Measurements from ENCODE around the gene KIF26B. TPM values are rescaled to one million over a fixed set of nuclear protein-coding genes. Genes with fewer than 3 reads are reported as not detected.

The KIF26B gene
- total and polyA plus RNA-seq, 10 of the 15 experiments (the other 5 are each of a cell fraction or from before 2014, with no cell fraction given) = 0.35 to 11.6 (median 2.2) TPM

- H4K20me1 ChIP-seq (ENCODE audit: control insufficient read depth, insufficient read depth) = no peaks in the 10 kb centered on the region
- H3K9ac ChIP-seq (ENCODE audit: control insufficient read depth, insufficient read depth, low read length) = no peak overlapping the region
- CTCF ChIA-PET = no interaction called here
- peaks cover 0 to 3% of the 10 kb centered on the region in 2 experiments; a peak in 2 of 4 replicates for H3K27me3 ChIP-seq (replicated peaks in 1 of 2; ENCODE audit: control insufficient read depth in 2 of 2, insufficient read depth in 2 of 2, low read length in 1 of 2)
- DNase-seq (ENCODE audit: low read depth, low spot score) (no peak), FAIRE-seq (no peak), ATAC-seq (no peak)
- BruUV-seq (replicated peaks) = no TSS peak
- H3K79me2 ChIP-seq (ENCODE audit: control insufficient read depth, insufficient read depth, low read length) = no peaks in the 10 kb centered on the region
- H3K27ac ChIP-seq (ENCODE audit: control insufficient read depth, insufficient read depth) = no peak overlapping the region
- H2AFZ ChIP-seq (ENCODE audit: control insufficient read depth, low read depth, low read length) = no peak overlapping the region
- RAD21 ChIA-PET (ENCODE audit: unreplicated experiment) = no interaction called here
- POLR2A ChIA-PET = no interaction called here
- SMC1A ChIA-PET (ENCODE audit: uncharacterized antibody, unreplicated experiment) = interaction anchor here (1.2 kb wide), 1 partner anchor 9 kb away, joined by 3 read pairs; no protein-coding TSS in a partner anchor
- H3K4me1 ChIP-seq (ENCODE audit: control insufficient read depth, insufficient read depth, low read length) = no peaks in the 10 kb centered on the region
- H3K36me3 ChIP-seq (ENCODE audit: control insufficient read depth in 2 of 2, insufficient read depth in 2 of 2, low read length in 1 of 2) = no peaks in the 10 kb centered on the region
- intact Hi-C loops (cut with micrococcal nuclease; ENCODE audit: unreplicated experiment) (no loop called here), in situ Hi-C loops (cut with MboI) (no loop called here)
- H3K4me3 ChIP-seq = no peak overlapping the region
- H3K9me3 ChIP-seq (replicated peaks; ENCODE audit: control insufficient read depth, insufficient read depth, low read length) = no peaks in the 10 kb centered on the region
- TF ChIP-seq, protein P1, sequence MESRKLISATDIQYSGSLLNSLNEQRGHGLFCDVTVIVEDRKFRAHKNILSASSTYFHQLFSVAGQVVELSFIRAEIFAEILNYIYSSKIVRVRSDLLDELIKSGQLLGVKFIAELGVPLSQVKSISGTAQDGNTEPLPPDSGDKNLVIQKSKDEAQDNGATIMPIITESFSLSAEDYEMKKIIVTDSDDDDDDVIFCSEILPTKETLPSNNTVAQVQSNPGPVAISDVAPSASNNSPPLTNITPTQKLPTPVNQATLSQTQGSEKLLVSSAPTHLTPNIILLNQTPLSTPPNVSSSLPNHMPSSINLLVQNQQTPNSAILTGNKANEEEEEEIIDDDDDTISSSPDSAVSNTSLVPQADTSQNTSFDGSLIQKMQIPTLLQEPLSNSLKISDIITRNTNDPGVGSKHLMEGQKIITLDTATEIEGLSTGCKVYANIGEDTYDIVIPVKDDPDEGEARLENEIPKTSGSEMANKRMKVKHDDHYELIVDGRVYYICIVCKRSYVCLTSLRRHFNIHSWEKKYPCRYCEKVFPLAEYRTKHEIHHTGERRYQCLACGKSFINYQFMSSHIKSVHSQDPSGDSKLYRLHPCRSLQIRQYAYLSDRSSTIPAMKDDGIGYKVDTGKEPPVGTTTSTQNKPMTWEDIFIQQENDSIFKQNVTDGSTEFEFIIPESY (IDR thresholded peaks at IDR 0.05) = no peak
- TF ChIP-seq, protein P2, sequence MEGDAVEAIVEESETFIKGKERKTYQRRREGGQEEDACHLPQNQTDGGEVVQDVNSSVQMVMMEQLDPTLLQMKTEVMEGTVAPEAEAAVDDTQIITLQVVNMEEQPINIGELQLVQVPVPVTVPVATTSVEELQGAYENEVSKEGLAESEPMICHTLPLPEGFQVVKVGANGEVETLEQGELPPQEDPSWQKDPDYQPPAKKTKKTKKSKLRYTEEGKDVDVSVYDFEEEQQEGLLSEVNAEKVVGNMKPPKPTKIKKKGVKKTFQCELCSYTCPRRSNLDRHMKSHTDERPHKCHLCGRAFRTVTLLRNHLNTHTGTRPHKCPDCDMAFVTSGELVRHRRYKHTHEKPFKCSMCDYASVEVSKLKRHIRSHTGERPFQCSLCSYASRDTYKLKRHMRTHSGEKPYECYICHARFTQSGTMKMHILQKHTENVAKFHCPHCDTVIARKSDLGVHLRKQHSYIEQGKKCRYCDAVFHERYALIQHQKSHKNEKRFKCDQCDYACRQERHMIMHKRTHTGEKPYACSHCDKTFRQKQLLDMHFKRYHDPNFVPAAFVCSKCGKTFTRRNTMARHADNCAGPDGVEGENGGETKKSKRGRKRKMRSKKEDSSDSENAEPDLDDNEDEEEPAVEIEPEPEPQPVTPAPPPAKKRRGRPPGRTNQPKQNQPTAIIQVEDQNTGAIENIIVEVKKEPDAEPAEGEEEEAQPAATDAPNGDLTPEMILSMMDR (IDR thresholded peaks at IDR 0.05 in 2 of 3, conservative IDR thresholded peaks at IDR 0.05 in 1 of 3; ENCODE audit: control insufficient read depth in 2 of 3, extremely low read depth in 1 of 3, insufficient read depth in 1 of 3, low read depth in 3 of 3, low read length in 3 of 3) = no peak
- TF ChIP-seq MXI1 (IDR thresholded peaks at IDR 0.05; ENCODE audit: low read depth, low read length) = no peak
- no peak for TF ChIP-seq GABPA (IDR thresholded peaks at IDR 0.05; ENCODE audit: low read depth)
- TF ChIP-seq IRF3 (IDR thresholded peaks at IDR 0.05) = no peak
- no peak for TF ChIP-seq ATF7 (IDR thresholded peaks at IDR 0.05; ENCODE audit: low read depth)
- no peak for TF ChIP-seq RAD51 (IDR thresholded peaks at IDR 0.05)
- H3K4me2 ChIP-seq (ENCODE audit: control insufficient read depth, insufficient read depth) = no peak overlapping the region
- 11% methylated on average over 3 of the region's 3 CpGs for WGBS (ENCODE audit: insufficient coverage, insufficient replicate concordance, low lambda C conversion rate, missing lambda C conversion rate)
These were observed 423.5 kb downstream of the KIF26B start for GRCh38 chr1:245578308-245578707.
